Raji (cell line): ENCODE measurements around the gene GALNTL6.

Source experiments
- POLR2A ChIP-seq: IDR thresholded peaks from 2 replicates; pipeline ENCODE4 v1.6.1; 2011; ENCODE audit warnings: low read depth, low read length, control low read depth; ENCODE audit not compliant: insufficient read depth

GALNTL6 gene

DNA sequence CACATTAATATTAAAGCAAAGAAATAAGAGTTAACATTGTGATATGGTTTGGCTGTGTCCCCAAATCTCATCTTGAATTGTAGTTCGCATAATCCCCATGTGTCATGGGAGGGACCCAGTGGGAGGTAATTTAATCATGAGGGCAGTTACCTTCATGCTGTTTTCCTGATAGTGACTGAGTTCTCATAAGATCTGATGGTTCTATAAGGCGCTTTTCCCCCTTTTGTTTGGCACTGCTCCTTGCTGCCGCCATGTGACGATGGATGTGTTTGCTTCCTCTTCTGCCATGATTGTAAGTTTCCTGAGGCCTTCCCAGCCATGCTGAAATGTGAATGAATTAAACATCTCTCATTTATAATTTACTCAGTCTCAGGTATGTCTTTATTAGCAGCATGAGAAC is 1201.6 kb downstream of the GALNTL6 start:
- no peak for TF ChIP-seq POLR2A

DNA sequence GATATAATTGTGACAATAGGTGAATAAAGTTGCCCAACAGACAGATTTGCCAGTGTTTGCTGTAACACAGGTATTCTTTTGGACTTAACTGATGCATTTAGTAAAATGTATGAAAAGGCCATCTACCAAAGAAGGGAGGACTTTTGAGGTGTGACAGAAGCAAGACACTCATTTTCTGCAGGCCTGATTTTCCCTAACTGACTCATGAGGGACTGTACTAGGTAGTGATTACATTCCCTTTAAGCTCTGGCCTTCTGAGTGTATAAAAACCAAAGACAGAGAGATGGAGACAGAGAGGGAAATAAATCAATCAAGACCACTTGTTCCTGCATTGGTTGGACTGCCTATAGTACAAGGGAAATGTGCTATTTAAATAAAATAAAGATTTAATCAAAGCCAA is 1204.6 kb downstream of the GALNTL6 start:
- TF ChIP-seq POLR2A, result no peak

DNA sequence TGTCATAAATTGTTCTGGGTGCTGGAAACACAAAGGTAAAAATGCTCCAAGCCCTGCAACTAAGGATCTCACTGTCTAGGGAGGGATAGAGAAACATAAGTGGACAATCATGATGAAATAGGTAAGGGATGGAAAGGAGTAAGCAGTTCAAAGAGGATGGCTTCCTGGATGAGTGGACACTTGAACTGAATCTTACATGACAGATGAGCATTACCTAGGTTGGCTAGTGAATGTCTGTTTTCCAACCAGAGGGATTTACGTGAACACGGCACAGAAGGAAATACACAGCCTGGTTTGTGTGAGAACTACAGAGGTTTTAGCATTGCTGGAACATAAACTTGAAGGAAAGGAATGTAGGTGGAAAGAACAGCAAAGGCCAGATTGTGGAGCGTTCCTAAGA is 1205.2 kb downstream of the GALNTL6 start:
- TF ChIP-seq POLR2A, result no peak

DNA sequence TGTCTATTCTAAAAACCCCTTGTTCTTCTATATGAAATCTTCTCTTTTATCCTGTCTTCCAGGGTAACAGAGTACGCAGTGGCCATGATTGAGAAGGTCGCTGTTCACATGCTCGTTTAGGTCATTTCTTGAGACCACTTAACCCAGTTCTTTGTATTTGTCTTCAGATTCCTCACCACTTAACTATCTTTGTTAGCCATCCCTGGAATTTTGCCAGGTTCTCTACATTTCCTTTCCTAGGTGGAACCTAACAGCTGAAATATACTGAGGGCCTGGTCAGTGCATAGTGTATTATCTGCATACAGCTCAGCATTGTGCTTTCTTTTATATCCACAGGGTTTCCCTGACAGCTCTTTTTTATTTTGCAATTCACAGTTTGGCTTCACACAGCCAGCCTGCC is 1206.5 kb downstream of the GALNTL6 start:
- no peak for TF ChIP-seq POLR2A

DNA sequence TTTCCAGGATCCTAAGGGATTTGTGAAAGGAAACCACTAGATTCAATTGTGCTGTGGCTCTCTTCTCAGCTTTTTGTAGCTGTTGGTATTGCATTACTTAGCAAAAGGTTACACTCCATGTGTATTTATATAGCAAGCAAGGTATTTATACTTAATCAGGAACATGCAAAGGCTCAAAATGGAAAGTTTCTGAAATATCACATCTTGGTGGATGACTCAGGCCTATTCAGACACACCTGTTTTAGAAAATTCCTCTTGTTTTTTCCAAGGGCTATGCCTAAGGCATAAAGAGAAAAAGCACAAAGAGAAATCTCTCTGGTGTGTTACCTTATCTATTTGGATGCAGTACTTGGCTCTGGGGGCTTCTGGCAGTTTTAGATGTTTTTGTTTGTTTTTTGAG is 1211.0 kb downstream of the GALNTL6 start:
- no peak for TF ChIP-seq POLR2A

DNA sequence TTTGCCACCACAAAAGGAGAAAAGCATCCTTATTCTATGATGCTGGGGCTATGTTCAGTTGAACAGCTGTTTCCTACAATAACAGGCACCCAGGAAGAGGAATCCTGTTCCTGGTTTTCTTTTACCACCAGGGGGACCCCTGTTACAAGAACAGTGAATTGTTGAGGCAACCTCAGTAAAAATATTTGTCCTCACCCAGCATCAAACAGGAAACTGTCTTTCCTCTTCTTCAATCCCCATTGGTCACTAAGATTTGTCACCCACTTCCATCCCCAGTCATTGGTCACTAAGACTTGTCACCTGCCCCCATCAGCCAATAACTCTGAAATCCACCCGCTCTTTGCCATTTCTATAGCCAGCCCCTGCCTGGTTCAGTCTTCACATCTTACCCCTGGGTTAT is 1211.9 kb downstream of the GALNTL6 start:
- no peak for TF ChIP-seq POLR2A

GRCh38 chr4:173037242-173037641 is 1224.0 kb downstream of the GALNTL6 start:
- no peak for TF ChIP-seq POLR2A

- no peak for TF ChIP-seq POLR2A
Observed at GRCh38 chr4:173038192-173038896, 1225.1 kb downstream of the GALNTL6 start.

DNA sequence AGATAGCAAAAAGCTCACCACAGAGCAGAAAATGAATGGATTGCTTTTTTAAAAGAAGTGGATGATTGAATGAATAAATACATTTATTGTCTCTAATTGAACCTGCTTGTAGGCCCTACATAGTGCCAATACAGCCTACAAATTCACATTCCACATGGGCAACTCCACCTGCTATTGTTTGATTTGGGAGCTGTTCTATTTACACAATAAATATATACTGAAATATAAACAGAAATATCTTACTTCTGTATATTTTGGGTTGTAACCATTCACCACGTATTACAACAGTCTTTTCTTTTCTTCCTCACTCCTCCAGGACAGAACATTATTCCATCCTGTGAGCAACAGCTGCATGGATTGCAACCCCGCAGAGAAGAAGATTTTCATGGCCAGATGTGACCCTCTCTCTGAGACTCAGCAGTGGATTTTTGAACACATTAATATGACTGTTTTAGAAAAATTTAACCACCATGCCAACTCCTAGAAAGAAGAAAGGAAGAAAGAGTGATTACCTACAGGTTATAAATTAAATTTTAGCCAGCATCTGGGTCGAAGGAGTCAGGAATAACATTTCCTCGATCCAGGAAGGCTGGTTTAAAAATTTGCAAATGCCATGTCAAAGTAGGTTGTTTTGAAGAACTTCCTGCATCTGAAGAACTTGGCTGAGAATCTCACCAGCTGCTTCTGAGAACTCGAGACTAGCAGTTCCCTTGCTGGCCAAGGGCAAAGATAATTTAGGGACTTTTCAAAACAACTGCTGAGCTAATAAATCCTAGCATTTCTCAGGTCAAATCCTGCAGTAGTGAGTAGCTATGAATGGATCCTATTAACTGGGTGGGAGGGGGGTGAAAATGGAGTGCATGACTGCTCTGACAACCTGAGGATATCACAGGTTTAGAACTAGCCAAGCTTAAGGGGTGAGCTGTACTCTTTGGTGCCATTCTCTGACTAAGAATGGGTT is 1226.7 kb downstream of the GALNTL6 start:
- no peak for TF ChIP-seq POLR2A

DNA sequence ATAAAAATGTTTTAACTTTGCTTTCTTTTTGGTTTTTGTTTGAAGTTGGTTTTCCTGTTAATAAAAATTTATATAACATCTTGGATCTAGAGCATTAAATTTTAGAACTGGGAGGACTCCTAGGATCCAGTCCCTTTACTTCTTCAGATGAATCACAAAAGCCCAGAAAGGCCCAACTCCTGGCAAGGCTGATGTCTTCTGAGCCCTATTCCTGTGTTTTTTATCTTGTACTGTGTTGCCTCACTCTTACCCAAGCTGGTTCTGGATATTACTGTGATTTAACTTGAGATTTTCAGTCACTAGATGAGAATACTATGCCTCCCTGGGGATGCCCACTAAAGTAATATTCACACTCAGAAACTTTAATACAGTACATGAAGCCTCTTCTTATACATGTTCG is 1228.3 kb downstream of the GALNTL6 start:
- no peak for TF ChIP-seq POLR2A

DNA sequence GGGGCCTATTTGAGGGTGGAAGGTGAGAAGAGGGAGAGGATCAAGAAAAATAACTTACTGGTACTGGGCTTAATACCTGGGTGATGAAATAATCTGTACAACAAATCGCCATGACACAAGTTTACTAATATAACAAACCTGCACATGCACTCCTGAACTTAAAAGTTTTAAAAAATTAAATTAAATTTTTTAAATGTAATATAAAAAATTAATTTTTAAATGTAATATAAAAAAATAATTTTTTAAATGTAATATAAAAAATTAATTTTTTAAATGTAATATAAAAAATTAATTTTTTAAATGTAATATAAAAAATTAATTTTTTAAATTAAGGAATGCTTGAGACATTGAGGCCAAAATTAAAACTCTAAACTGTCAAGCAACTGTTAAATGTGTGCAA is 1231.1 kb downstream of the GALNTL6 start:
- TF ChIP-seq POLR2A, result no peak

GRCh38 chr4:173045571-173045970 is 1232.4 kb downstream of the GALNTL6 start:
- TF ChIP-seq POLR2A, result no peak

- TF ChIP-seq POLR2A, result no peak
Observed at GRCh38 chr4:173046144-173046543, 1232.9 kb downstream of the GALNTL6 start.

- TF ChIP-seq POLR2A, result no peak
Observed at GRCh38 chr4:173046818-173047217, 1233.6 kb downstream of the GALNTL6 start.

DNA sequence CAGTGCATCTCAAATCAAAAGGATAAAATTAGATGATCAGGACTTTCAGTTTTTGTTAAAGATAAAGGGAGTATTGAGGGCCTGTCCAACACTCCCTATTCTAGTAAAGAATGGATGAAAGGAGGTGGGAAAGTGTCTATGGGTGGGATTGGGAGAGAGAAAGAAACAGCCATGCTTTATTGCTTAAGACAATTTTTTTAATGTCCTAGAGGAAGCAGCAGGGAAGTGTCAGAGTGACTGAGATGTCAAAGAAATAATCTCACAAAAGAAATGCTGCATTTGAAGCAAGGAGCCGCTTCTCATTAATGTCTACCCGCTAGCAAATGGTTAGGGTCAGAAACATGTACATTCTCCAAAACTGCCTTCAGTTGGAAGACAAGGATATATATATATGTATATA is 1238.0 kb downstream of the GALNTL6 start:
- TF ChIP-seq POLR2A, result no peak

DNA sequence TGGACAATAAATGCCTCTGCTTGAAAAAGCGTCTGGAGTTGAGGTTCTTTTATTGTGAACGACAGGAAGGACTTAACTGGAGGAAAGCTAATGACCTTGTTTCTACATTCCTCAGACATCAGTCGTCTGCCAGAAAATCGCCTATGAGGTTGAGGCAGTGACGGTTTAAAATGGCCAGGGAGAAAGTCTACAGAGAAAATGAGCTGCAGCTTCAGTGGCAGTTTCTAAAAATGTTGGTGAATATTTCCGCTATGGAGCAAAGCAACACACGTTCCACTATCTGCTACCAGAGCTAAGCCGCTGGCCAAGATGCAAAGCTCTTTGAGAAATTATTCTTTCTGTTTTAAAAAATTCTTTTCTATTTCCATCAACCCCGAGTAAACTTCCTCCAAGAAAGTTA is 1238.5 kb downstream of the GALNTL6 start:
- no peak for TF ChIP-seq POLR2A
